UCSD-AML1 (cell line): ENCODE data around the gene MACROD2.
"Not testable (repeated sequence)": the region's sequence is repeated elsewhere in the genome, so short reads cannot be mapped to it uniquely, and the experiment has no call there.

Experiments used
- DNase-seq: peaks from one replicate; lab custom pipeline; 2025; ENCODE audit not compliant: unreplicated experiment; lab: John Stamatoyannopoulos, UW

Gene MACROD2

DNA sequence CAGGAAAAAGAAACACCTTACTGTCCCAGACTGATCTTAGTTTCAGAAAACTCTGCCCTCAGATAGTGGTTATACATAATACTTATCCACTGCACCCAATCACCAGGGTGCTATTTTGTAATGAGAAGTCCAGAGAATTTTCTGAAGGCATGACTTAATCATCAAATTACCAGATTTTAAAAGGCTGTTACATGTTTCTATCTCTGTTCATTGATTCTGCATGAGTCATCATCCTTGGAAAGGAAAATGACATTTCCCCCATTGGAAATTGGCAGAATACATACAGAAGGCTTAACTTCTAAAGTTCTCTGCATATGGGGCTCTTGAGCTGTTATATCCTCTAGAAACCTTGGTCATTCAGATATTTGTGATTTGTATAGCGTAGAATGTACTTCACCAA, 930.0 kb downstream of the MACROD2 start:
- no peak for DNase-seq

DNA sequence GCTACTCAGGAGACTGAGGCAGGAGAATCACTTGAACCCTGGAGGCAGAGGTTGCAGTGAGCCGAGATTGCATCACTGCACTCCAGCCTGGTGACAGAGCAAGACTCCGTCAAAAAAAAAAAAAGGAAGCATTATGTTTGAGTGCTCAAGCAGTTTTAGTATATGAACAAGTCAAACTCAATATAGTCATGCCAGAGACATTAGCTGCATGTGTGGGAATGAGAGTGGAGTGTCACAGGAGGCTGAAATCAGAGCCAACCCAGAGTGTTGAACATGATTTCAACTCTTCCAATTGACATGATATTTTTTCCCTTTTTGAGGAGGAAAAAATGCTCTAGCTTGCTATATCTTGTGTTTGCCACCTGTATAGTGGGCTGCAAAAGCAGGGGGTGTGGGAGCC, 931.1 kb downstream of the MACROD2 start:
- DNase-seq: not testable (repeated sequence)

DNA sequence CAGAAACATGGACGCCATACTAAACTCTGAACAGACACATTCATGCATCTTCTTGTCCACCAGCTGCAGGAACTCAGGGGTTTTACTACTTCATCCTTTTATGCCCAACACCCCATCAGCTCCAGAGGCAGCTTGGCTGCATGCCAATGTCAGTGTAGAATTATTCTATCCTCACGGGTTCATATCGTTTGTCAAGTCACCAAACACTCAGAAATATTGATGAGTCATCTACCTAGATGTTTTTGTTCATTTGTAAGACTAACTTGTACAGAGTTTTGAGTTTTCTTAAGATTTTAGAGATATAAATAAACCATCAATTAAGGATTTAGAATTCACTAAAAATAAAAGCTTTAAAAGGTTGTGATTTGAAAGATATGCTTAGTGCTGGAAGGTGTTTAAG, 932.8 kb downstream of the MACROD2 start:
- no peak for DNase-seq

- DNase-seq: no peak
Observed at GRCh38 chr20:14929388-14929787, 934.1 kb downstream of the MACROD2 start.

DNA sequence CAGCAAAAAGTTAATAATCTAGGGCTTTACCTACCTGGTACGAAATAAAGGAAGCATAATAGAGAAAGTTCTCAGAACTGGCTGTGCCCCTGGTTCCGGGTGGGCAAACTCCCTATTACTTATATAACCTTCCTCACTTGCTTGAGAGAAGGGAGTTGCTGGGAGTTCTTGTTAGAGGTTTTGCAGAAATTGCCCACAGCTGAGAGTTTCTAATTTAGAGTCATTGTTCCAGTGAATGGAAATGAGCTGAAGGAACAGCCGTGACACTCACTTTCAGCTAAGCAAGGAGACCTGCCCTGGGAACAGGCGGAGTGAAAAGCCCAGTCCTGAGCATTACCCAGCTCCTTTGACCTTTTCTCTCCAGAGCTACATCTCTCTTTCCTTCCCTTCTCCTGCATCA, 936.7 kb downstream of the MACROD2 start:
- DNase-seq: no peak

- no peak for DNase-seq
Observed at GRCh38 chr20:14935285-14935684, 940.0 kb downstream of the MACROD2 start.

- no peak for DNase-seq
Observed at GRCh38 chr20:14937021-14937420, 941.7 kb downstream of the MACROD2 start.

DNA sequence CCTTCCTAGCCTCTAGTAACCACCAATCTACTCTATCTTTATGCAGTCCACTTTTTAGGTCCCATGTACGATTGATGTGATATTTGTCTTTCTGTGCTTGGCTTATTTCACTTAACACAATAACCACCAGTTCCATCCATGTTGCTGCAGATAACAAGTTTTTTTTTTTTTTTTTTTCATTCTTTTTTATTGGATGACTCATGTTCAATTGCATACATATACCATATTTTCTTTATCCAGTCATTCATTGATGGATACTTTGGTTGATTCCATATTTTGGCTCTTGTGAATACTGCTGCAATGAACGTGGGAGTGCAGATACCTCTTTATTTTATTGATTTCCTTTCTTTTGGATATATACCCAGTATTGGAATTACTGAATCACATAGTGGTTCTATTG, 942.5 kb downstream of the MACROD2 start:
- no peak for DNase-seq

- no peak for DNase-seq
Observed at GRCh38 chr20:14947536-14947935, 952.2 kb downstream of the MACROD2 start.

- DNase-seq: no peak
Observed at GRCh38 chr20:14947946-14948345, 952.6 kb downstream of the MACROD2 start.

- no peak for DNase-seq
Observed at GRCh38 chr20:14948416-14948815, 953.1 kb downstream of the MACROD2 start.

GRCh38 chr20:14950633-14951032, 955.3 kb downstream of the MACROD2 start:
- DNase-seq: no peak

DNA sequence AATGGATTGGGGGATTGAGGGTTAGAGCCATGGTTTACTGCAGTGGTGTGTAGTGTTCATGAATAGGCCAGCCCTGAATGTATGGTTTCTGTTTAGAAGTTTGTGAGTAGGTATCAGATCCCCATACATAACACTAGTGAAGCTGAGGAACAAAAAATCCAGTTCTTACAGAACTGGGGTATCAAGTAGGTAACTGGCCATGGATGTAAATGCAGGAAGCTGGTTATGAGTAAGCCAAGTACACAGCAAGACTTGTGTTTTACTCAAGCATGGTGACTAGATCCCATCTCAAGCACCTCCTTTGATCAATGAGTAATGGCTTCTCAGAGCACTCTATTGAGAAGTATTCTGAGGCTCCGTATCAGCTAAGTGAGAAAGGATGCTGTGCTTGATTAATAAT, 955.8 kb downstream of the MACROD2 start:
- no peak for DNase-seq

DNA sequence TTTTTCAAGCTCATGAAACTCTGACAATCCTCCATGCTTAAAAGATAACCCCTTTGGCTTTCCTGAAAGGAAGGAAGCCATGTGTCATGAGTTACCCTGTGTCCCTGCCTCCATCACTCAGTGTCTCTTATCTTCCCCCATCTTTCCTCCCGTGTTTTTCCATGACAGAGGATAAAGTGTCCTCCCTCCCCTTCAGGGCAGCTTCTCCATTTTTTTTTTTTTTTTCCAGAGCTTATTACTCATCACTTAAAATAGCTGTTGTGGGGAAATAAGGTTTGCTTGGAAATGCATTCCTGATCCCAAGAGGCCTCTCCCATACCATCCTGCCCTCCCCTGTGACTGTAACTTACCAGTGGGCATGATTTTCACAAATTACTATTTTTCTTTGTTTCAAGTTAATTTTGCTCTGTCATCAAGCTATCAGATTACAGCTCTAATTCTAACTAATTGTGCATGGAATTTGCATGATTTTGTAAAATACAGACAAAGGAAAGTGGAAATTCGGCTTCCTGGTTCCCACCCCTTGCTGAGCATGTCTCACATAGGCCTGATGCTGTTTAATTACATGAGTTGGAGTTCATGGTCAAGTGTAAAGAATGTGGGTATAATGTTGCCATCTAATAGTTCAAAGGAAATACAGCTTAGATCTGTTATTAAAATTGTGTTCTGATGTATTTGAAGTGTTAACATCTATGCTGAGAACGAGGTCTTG, 956.5 kb downstream of the MACROD2 start:
- no peak for DNase-seq

DNA sequence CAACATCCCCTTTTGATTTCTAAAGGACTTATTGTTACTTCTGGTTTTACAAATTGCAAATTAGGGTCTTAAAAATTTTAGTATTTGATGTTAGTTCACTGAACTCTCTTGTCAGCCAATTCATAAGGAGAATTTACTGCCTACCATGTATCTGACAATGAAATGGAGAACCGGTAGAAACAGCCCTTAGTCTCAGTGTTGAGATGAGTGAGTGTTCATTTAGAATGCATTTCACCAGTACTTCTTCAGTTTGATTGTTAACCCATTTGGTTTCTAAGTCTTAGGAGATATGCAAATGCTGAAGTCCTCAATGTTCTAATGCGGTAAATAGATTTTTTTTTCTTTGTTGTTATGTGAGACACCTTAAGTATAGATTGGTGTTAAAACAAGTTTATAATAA, 958.4 kb downstream of the MACROD2 start:
- DNase-seq: no peak

- DNase-seq: no peak
Observed at GRCh38 chr20:14955399-14955798, 960.1 kb downstream of the MACROD2 start.

GRCh38 chr20:14956026-14956425, 960.7 kb downstream of the MACROD2 start:
- DNase-seq: no peak

- no peak for DNase-seq
Observed at GRCh38 chr20:14956538-14956937, 961.2 kb downstream of the MACROD2 start.

GRCh38 chr20:14957402-14957801, 962.1 kb downstream of the MACROD2 start:
- DNase-seq: no peak

GRCh38 chr20:14958626-14959025, 963.3 kb downstream of the MACROD2 start:
- DNase-seq: no peak

DNA sequence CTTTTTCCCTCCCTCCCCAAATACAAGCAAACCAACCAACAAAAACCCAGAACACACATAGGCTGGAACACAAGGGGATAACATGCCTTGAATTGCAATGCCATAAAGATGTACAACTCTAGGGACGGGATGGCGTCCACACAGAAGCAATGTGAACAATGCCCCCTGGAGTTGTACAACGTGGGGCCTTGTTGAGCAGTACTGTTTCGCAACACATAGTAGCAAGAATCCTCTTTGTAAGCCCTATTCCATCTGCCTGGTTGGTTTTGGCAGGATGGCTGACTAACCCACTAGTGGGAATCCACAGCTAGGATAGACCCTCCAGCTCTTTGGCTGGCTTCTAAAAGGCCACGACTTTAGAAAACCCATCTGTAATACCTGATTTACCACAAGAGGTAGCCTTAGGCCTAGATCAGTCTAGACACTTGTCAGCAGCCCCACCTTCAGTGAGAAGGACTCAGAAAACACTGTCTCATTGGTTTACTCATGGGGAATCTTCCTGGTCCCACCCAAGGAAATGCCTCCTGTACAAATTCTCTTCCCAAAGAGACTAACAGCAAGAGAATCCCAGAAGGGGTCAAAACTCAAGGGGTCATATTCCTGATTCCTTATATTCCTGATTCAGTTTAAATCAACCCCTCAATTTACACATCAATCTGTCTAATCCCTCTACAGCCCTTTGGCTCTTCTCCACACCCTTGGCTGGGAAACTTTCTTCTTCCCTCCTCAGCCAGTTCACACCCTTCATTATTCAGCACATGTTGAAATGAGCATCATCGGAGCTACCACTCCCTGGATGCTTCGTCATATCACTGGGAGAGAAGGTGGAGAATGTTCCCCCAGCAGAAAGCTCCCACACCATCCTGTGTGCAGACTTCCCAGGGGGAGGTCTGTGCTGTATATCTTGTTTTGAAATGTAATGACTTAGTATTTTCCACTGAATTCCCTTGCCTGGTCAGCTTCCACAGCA, 964.5 kb downstream of the MACROD2 start:
- no peak for DNase-seq

- DNase-seq: no peak
Observed at GRCh38 chr20:14960831-14961230, 965.5 kb downstream of the MACROD2 start.
